SK-N-SH treated with all-trans-retinoic acid at 6 μM for 48 hours (cell line): ENCODE results near the gene LSM3.

Source experiments
- CREB5 ChIP-seq: fragments of 250-450 bp; sonication (Bioruptor Pico); IDR thresholded peaks from 2 replicates; pipeline ENCODE4 v1.5.1; 2020; ENCODE audit warnings: low read depth, mild to moderate bottlenecking, moderate library complexity
- ESRRG ChIP-seq: fragments of 250-450 bp; sonication (Bioruptor Pico); IDR thresholded peaks from 2 replicates; pipeline ENCODE4 v1.6.1; 2021; ENCODE audit warnings: mild to moderate bottlenecking
- OSR1 ChIP-seq: fragments of 250-450 bp; sonication (Bioruptor Pico); IDR thresholded peaks from 2 replicates; pipeline ENCODE4 v1.8.0; 2022; ENCODE audit warnings: moderate library complexity, mild to moderate bottlenecking, inconsistent platforms
- PATZ1 ChIP-seq: fragments of 250-450 bp; sonication (Bioruptor Pico); IDR thresholded peaks from 2 replicates; pipeline ENCODE4 v1.8.0; 2020; ENCODE audit warnings: mild to moderate bottlenecking, moderate library complexity, borderline replicate concordance
- TSHZ2 ChIP-seq: fragments of 250-450 bp; sonication (Bioruptor Pico); IDR thresholded peaks from 2 replicates; pipeline ENCODE4 v1.5.0; 2020; ENCODE audit warnings: mild to moderate bottlenecking, moderate library complexity
- ZFP30 ChIP-seq: fragments of 450-650 bp; formaldehyde crosslinking; IDR thresholded peaks from 2 replicates; pipeline ENCODE4 v1.5.0; 2022; ENCODE audit warnings: mild to moderate bottlenecking, moderate library complexity
- ZNF565 ChIP-seq: fragments of 450-650 bp; formaldehyde crosslinking; conservative IDR thresholded peaks from 2 replicates; pipeline ENCODE4 v1.5.0; 2020; ENCODE audit warnings: low read depth, mild to moderate bottlenecking, moderate library complexity

- TF ChIP-seq PATZ1 (no peak), ESRRG (CRISPR knock-in tag) (no peak), TSHZ2 (CRISPR knock-in tag) (no peak), ZNF565 (no peak), CREB5 (no peak), OSR1 (CRISPR knock-in tag) (no peak), ZFP30 (no peak)
These were observed 27.0 kb upstream of the LSM3 start for GRCh38 chr3:14151471-14152083.
